NAMALWA (cell line): ENCODE results near the gene HES1.
"Not testable (repeated sequence)": the region's sequence is repeated elsewhere in the genome, so short reads cannot be mapped to it uniquely, and the experiment has no call there.

Experiments used
- DNase-seq: peaks from one replicate; pipeline ENCODE4 v3.0.0-alpha.2; 2015; ENCODE audit warnings: low spot score

HES1 gene

DNA sequence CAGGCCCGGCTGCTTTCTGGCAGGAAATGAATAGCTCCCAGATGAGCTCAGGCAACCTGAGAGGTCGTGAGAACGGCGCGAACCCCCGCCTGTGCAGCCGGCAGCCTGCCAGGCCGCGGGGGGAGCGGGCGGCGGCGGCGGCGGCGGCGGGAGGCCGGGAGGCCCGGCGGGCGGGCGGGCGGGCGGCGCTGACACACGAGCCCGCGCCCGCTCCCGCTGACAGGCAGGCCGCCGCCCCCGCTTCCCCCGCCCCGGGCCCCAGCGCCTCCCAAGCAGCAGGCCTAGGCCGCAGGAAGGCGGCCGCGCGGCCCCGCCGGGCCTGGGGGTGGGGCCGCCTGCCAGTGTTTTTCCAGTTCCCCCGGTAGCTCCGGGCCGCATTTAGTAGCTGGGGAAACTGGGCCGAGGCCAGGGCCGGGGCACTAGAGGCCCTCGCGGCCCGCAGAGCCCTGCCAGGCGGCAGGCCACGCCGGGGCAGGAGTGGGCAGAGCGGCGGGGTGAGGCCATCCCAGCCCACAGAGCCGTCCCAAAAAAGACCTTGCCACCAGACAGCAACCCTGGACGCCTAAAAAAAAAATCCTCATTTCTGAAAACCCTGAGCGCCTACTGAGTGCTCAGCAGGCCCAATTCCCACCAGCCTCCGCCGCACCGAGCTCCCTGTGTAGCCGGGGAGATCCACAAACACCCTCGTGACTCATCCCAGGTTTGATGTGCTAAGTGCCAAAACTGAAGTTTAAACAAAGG, 5.6 kb downstream of the HES1 start:
- DNase-seq: peak; percentile 45

GRCh38 chr3:194142156-194142910, 6.4 kb downstream of the HES1 start:
- no peak for DNase-seq

- no peak for DNase-seq
Measured at GRCh38 chr3:194145702-194146101, 9.8 kb downstream of the HES1 start.

GRCh38 chr3:194147679-194148078, 11.7 kb downstream of the HES1 start:
- DNase-seq: no peak

- no peak for DNase-seq
Measured at GRCh38 chr3:194148383-194148782, 12.4 kb downstream of the HES1 start.

DNA sequence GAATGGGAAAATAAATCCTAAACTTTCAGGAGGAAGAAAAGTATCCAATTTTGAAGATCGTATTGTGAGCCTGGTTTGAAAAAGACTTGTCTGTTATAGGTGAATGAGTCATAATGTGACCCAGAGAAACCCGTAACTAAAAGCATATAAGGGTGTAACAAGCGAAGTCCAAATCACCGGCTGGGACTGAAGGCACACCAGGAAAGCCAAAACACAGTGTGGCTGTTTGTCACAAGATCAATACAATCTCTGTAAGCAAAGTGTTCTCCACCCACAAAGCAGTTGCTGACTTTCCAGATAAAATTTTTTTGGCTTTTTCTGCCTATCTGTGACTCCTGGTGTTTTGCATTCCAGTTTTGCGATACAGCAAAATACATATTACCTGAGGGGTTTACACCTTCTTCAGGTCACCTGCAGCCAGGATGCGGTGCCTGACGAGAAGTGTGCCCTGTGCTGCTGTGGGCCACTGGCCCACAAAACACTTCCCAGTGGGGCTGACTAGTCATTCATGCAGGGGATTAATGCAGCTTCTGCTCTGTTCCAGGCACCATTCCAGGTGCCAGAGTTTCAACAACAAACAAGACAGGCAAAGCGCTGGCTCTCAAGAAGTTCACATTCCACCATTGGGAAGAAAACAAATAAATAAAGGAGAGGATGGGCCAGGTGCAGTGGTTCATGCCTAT, 14.4 kb downstream of the HES1 start:
- DNase-seq: no peak

DNA sequence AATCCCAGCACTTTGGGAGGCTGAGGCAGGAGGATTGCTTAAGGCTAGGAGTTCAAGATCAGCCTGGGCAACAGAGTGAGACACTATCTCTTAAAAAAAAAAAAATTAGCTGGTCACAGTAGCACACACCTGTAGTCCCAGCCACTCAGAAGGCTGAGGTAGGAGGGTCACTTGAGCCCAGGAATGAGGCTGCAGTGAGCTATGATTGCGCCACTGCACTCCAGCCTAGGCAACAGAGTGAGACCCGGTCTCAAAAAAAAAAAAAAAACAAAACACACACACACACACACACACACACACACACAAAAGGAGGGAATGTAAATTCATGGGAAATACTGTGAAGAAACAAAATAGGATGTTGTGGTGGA, 15.0 kb downstream of the HES1 start:
- not testable (repeated sequence) for DNase-seq

- no peak for DNase-seq
Measured at GRCh38 chr3:194154346-194154745, 18.4 kb downstream of the HES1 start.

DNA sequence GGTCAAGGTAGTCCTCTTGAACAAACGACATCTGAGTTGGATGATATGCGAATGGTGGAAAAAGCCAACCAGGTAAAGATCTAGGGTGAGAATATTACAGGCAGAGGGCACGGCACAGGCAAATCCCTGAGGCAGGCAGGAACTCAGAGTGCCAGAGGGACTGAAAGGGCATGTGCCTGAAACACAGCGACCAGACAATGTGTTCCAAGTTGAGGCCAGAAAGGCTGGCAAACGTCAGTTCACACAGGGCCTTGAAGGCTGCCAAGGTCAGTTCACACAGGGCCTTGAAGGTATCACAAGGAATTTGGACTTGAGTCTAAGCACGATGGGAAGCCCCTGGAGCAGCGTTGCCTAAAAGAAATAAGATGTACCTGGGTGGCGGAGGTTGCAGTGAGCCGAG, 20.1 kb downstream of the HES1 start:
- DNase-seq: no peak

GRCh38 chr3:194158942-194159439, 23.0 kb downstream of the HES1 start:
- no peak for DNase-seq

DNA sequence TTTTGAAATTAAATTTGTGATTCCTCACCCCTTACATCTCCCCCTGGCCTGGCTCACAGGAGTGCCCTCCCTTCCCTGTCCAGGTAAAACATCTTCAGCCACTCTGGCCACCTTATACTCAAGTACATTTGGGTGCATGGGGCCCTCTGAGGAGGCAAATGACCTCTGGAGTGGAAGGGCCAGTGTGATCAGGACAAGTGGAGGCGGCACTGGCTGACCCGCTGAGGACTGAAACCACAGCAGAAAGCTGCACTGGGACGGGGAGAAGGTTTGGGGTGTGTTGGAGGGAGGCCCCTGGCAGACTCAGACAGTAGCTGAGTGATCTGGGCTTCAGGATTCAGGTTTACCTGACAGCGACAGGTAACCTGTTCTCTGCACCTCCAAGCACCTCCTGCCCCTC, 24.2 kb downstream of the HES1 start:
- DNase-seq: no peak

DNA sequence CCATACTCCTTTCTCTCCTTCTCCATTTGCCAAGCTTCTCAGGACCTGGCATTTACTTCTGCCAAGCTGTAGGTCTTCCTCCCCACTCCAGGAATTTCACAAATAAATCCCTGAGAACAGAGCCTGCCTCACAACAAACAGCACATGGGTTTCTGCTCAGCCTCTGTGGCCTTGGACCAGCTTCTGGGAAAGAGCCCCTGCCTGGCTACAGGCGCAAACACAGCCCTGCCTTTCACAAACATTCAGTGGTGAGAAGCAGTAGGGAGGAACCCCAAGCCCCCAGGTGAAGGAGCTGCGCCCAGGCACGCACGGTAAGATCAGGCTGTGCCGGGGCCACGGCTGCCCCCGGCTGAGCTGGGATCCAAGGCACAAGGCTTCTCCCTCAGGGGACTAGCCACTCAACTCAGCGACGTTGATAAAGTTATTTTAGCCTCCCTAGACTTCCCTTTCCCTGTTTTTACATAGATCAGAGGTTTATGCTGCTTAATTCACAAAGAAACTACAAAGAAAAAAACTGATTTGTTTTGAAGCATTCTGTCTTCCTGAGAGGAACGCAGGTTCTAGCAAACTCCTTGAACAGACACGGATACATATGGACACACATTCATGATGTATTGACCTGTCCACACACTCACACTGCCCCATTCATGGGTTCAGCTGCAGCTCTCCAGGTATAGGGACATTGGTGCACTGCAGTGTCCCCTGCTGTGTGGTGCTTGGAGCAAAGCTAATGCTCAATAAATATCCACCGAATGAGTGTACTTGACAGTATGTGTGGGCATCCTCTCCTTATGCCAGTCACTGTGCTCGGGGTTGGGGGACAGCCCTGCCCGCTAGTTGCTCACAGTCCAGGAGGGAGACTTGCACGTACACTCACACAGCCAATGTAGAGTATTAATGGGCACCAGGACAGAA, 25.4 kb downstream of the HES1 start:
- no peak for DNase-seq

GRCh38 chr3:194162070-194162678, 26.2 kb downstream of the HES1 start:
- DNase-seq: no peak

DNA sequence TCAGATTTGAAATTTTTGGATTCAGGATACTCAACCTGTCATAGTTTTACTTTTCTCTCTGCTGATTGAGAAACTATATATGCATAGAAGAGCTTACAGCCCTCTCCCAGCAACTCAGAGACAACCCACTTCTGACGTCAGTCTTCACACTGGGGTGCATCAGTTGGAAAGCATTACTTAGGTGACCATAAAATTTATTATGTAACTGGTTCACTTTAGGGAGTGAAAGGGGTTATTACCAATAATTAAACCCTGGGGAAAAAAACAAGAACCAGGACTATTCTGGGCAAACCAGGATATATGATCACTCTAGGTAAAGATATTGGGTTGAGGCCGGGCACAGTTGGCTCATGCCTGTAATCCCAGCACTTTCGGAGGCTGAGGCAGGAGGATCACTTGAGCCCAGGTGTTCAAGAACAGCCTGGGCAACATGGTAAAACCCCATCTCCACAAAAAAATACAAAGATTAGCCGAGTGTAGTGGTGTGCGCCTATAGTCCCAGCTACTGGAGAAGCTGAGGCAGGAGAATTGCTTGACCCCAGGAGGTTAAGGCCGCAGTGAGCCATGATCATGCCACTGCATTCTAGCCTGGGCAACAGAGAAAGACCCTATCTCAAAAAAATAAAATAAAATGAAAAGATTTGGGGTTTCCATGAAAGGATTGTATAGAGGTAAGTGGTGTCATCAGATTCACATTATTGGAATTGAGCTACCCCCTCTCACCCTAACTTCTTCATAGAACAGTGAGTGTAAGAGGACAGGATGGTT, 27.1 kb downstream of the HES1 start:
- no peak for DNase-seq

- no peak for DNase-seq
Measured at GRCh38 chr3:194163697-194164096, 27.7 kb downstream of the HES1 start.

- no peak for DNase-seq
Measured at GRCh38 chr3:194164861-194165260, 28.9 kb downstream of the HES1 start.

GRCh38 chr3:194165271-194166018, 29.5 kb downstream of the HES1 start:
- DNase-seq: no peak

- DNase-seq: no peak
Measured at GRCh38 chr3:194166682-194167479, 30.9 kb downstream of the HES1 start.
